Measurements from ENCODE around the gene CHRNA5. TPM values are rescaled to one million over a fixed set of nuclear protein-coding genes. Genes with fewer than 3 reads are reported as not detected.
"Not testable (repeated sequence)": the region's sequence is repeated elsewhere in the genome, so short reads cannot be mapped to it uniquely, and the experiment has no call there.

The CHRNA5 gene
- total RNA-seq, 1 experiment from 2014 or later, result 10.0 TPM

- DNase-seq, result no peak
- H3K36me3 ChIP-seq (replicated peaks; ENCODE audit: control insufficient read depth, insufficient read depth, low read length), result peaks cover 17% of the 10 kb centered on the region
- no peak overlapping the region for H3K4me3 ChIP-seq (ENCODE audit: insufficient read depth, low read depth, low read length)
- H3K27me3 ChIP-seq (ENCODE audit: control insufficient read depth, insufficient read depth, low read length), result no peaks in the 10 kb centered on the region
These were observed 15.1 kb upstream of the CHRNA5 start for GRCh38 chr15:78550194-78550593.

GRCh38 chr15:78550815-78551214 lies 14.5 kb upstream of the CHRNA5 start:
- Histone ChIP-seq H3K36me3 (replicated peaks; ENCODE audit: control insufficient read depth, insufficient read depth, low read length) (peaks cover 12% of the 10 kb centered on the region), H3K27me3 (ENCODE audit: control insufficient read depth, insufficient read depth, low read length) (no peaks in the 10 kb centered on the region), H3K4me3 (ENCODE audit: insufficient read depth, low read depth, low read length) (no peak overlapping the region)
- DNase-seq, result no peak

- Histone ChIP-seq H3K4me3 (ENCODE audit: insufficient read depth, low read depth, low read length) (no peak overlapping the region), H3K27me3 (ENCODE audit: control insufficient read depth, insufficient read depth, low read length) (no peaks in the 10 kb centered on the region), H3K36me3 (replicated peaks; ENCODE audit: control insufficient read depth, insufficient read depth, low read length) (peaks cover 10% of the 10 kb centered on the region)
- DNase-seq, result no peak
These were observed 13.4 kb upstream of the CHRNA5 start for GRCh38 chr15:78551902-78552301.

GRCh38 chr15:78552597-78552996 lies 12.7 kb upstream of the CHRNA5 start:
- Histone ChIP-seq H3K4me3 (ENCODE audit: insufficient read depth, low read depth, low read length) (no peak overlapping the region), H3K27me3 (ENCODE audit: control insufficient read depth, insufficient read depth, low read length) (no peaks in the 10 kb centered on the region), H3K36me3 (replicated peaks; ENCODE audit: control insufficient read depth, insufficient read depth, low read length) (peaks cover 6% of the 10 kb centered on the region)
- no peak for DNase-seq

- H3K4me3 ChIP-seq (ENCODE audit: insufficient read depth, low read depth, low read length); H3K36me3 ChIP-seq (replicated peaks; ENCODE audit: control insufficient read depth, insufficient read depth, low read length); DNase-seq; H3K27me3 ChIP-seq (ENCODE audit: control insufficient read depth, insufficient read depth, low read length): not testable (repeated sequence)
These were observed 5.1 kb upstream of the CHRNA5 start for GRCh38 chr15:78560201-78560600.

GRCh38 chr15:78561490-78561889 lies 3.8 kb upstream of the CHRNA5 start:
- H3K4me3 ChIP-seq (ENCODE audit: insufficient read depth, low read depth, low read length), result no peak overlapping the region
- no peak for DNase-seq
- no peaks in the 10 kb centered on the region for H3K36me3 ChIP-seq (replicated peaks; ENCODE audit: control insufficient read depth, insufficient read depth, low read length)

GRCh38 chr15:78563092-78563491 lies 2.2 kb upstream of the CHRNA5 start:
- DNase-seq, result no peak
- Histone ChIP-seq H3K36me3 (replicated peaks; ENCODE audit: control insufficient read depth, insufficient read depth, low read length) (no peaks in the 10 kb centered on the region), H3K4me3 (ENCODE audit: insufficient read depth, low read depth, low read length) (no peak overlapping the region), H3K27me3 (ENCODE audit: control insufficient read depth, insufficient read depth, low read length) (no peaks in the 10 kb centered on the region)

More at GRCh38 chr15:78561490-78561889, 3.8 kb upstream of the CHRNA5 start:
- H3K27me3 ChIP-seq (ENCODE audit: control insufficient read depth, insufficient read depth, low read length), result no peaks in the 10 kb centered on the region

GRCh38 chr15:78564743-78565096 lies 600 bp upstream of the CHRNA5 start:
- H3K27me3 ChIP-seq (ENCODE audit: control insufficient read depth, insufficient read depth, low read length), result no peaks in the 10 kb centered on the region
- no peak for DNase-seq
- H3K4me3 ChIP-seq (ENCODE audit: insufficient read depth, low read depth, low read length), result 0 out of 2 replicates have a peak overlapping the region, but pooled peaks have one; percentile 0
- no peaks in the 10 kb centered on the region for H3K36me3 ChIP-seq (replicated peaks; ENCODE audit: control insufficient read depth, insufficient read depth, low read length)

GRCh38 chr15:78565951-78566774 lies 843 bp downstream of the CHRNA5 start:
- Histone ChIP-seq H3K4me3 (ENCODE audit: insufficient read depth, low read depth, low read length) (peak overlapping the region; percentile 83), H3K36me3 (replicated peaks; ENCODE audit: control insufficient read depth, insufficient read depth, low read length) (no peaks in the 10 kb centered on the region), H3K27me3 (ENCODE audit: control insufficient read depth, insufficient read depth, low read length) (no peaks in the 10 kb centered on the region)
- peak; percentile 64 for DNase-seq

- Histone ChIP-seq H3K36me3 (replicated peaks; ENCODE audit: control insufficient read depth, insufficient read depth, low read length) (no peaks in the 10 kb centered on the region), H3K27me3 (ENCODE audit: control insufficient read depth, insufficient read depth, low read length) (no peaks in the 10 kb centered on the region), H3K4me3 (ENCODE audit: insufficient read depth, low read depth, low read length) (no peak overlapping the region)
- no peak for DNase-seq
These were observed 2.2 kb downstream of the CHRNA5 start for GRCh38 chr15:78567531-78567930.

- Histone ChIP-seq H3K4me3 (ENCODE audit: insufficient read depth, low read depth, low read length) (no peak overlapping the region), H3K27me3 (ENCODE audit: control insufficient read depth, insufficient read depth, low read length) (no peaks in the 10 kb centered on the region), H3K36me3 (replicated peaks; ENCODE audit: control insufficient read depth, insufficient read depth, low read length) (no peaks in the 10 kb centered on the region)
- DNase-seq, result peak; percentile 36
These were observed 5.4 kb downstream of the CHRNA5 start for GRCh38 chr15:78570710-78571109.

GRCh38 chr15:78571382-78571781 lies 6.1 kb downstream of the CHRNA5 start:
- Histone ChIP-seq H3K27me3 (ENCODE audit: control insufficient read depth, insufficient read depth, low read length) (no peaks in the 10 kb centered on the region), H3K4me3 (ENCODE audit: insufficient read depth, low read depth, low read length) (no peak overlapping the region), H3K36me3 (replicated peaks; ENCODE audit: control insufficient read depth, insufficient read depth, low read length) (no peaks in the 10 kb centered on the region)
- DNase-seq, result no peak

- DNase-seq, result no peak
- Histone ChIP-seq H3K36me3 (replicated peaks; ENCODE audit: control insufficient read depth, insufficient read depth, low read length) (no peaks in the 10 kb centered on the region), H3K4me3 (ENCODE audit: insufficient read depth, low read depth, low read length) (no peak overlapping the region), H3K27me3 (ENCODE audit: control insufficient read depth, insufficient read depth, low read length) (no peaks in the 10 kb centered on the region)
These were observed 8.1 kb downstream of the CHRNA5 start for GRCh38 chr15:78573416-78573815.

- no peak for DNase-seq
- Histone ChIP-seq H3K27me3 (ENCODE audit: control insufficient read depth, insufficient read depth, low read length) (no peaks in the 10 kb centered on the region), H3K4me3 (ENCODE audit: insufficient read depth, low read depth, low read length) (no peak overlapping the region), H3K36me3 (replicated peaks; ENCODE audit: control insufficient read depth, insufficient read depth, low read length) (no peaks in the 10 kb centered on the region)
These were observed 9.6 kb downstream of the CHRNA5 start for GRCh38 chr15:78574944-78575343.

GRCh38 chr15:78597583-78597982 lies 32.3 kb downstream of the CHRNA5 start:
- no peaks in the 10 kb centered on the region for H3K36me3 ChIP-seq (replicated peaks; ENCODE audit: control insufficient read depth, insufficient read depth, low read length)
- DNase-seq, result no peak
- no peaks in the 10 kb centered on the region for H3K27me3 ChIP-seq (ENCODE audit: control insufficient read depth, insufficient read depth, low read length)
- no peak overlapping the region for H3K4me3 ChIP-seq (ENCODE audit: insufficient read depth, low read depth, low read length)
